ENCODE measurements around the gene MAD1L1.
"Not testable (repeated sequence)": the region's sequence is repeated elsewhere in the genome, so short reads cannot be mapped to it uniquely, and the experiment has no call there.

The MAD1L1 gene

DNA sequence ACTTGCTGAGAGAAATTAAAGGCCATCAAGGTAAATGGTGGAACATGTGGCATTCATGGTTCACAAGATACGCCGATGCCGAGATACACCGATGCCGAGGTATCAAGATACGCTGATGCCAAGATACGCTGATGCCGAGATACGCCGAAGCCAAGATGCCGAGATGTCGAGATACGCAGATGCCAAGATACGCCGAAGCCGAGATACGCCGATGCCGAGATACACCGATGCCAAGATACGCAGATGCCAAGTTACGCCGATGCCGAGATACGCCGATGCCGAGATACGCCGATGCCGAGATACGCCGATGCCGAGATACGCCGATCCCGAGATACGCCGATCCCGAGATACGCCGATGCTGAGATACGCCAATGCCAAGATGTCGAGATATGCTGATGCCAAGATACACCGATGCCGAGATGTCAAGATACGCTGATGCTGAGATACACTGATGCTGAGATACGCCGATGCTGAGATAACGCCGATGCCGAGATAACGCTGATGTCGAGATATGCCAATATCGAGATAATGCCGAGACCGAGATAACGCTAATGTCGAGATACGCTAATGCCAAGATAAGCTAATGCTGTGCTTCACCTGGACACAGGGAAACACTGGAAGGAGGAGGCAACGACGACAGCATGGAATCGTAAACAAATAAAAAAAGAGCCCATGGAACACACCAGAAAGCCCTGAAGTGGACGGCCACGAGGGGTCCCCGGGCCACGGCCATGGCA is 172.6 kb downstream of the MAD1L1 start:
- DNase-seq, result no peak

DNA sequence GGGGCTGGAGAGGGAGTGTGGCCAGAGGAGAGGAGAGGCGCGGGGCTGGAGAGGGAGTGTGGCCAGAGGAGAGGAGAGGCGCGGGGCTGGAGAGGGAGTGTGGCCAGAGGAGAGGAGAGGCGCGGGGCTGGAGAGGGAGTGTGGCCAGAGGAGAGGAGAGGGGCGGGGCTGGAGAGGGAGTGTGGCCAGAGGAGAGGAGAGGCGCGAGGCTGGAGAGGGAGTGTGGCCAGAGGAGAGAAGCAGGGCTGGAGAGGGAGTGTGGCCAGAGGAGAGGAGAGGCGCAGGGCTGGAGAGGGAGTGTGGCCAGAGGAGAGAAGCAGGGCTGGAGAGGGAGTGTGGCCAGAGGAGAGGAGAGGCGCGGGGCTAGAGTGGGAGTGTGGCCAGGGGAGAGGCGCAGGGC is 174.5 kb downstream of the MAD1L1 start:
- DNase-seq, result not testable (repeated sequence)

DNA sequence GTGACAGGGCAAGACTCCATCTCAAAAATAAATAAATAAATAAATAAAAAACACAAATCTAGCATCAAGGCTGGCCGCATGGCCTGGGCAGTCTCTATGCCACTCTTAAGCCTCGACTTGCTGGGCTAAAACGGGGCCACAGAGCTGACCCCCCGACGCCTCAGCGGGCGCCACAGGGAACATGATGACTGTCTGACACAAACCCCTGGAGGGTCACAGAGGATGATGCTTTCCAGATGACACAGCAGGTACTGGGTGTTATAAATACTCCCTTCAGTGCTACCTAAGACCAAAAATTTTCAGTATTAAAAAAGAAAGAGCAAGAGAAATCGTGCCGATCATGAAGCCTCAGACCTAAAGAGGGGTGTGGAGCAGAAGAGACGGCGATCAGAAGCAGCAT is 176.8 kb downstream of the MAD1L1 start:
- DNase-seq, result no peak

DNA sequence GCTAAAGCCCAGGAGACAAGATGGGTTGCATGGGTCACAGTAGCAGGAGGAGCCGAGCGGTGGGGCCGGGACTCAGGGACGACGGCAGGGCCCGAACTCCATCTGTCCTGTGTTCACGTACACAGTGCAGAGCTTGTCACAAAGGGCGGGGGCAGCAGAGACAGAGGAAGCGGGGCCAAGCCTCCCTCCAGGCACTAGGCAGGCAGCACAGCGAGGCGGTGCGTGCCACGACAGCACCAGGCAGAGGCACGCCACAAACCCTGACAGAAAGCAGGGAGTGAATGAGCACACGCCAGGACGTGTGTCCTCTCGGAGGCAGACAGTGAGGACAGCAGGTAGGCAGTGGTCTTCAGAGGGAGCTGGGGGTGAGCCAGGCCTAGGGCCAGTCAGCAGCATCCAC is 177.8 kb downstream of the MAD1L1 start:
- no peak for DNase-seq

DNA sequence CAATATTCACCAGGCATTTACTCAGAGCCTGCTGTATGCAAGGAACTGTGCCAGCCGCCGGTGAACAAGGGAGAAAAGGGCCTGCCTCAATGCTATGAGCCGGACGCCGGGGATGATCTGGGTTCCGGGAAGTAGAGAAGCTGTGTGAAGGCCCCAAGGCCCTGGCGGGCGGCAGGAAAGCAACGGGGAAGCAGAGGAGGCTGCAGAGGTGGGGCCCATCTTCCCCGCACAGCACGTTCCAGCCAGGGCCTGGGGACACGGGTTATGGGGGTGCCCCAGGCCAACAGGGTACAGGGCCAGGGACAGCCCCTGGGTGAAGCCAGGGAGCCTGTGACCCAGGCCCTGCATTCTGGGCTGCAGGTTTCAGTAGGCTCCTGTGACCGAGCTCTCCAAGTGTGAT is 179.3 kb downstream of the MAD1L1 start:
- no peak for DNase-seq

DNA sequence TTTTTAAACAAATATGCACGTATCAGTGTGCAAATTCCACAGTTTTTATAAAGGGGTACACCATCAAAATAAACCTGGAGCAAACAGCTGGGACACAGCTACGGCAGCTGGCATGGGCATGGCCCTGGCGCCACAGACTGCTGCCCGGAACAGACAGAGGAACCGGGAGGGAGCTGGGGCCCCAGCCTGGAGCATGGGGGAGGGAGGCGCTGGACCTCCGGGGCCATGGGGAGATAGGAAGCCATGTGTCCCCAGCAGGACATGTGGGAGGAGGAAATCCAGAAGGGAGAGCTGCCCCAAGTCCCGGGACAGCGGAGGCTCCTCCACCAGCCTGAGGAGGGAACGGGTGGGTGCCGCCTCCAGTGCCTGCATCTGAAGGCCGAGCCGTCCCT is 180.1 kb downstream of the MAD1L1 start:
- DNase-seq, result no peak

DNA sequence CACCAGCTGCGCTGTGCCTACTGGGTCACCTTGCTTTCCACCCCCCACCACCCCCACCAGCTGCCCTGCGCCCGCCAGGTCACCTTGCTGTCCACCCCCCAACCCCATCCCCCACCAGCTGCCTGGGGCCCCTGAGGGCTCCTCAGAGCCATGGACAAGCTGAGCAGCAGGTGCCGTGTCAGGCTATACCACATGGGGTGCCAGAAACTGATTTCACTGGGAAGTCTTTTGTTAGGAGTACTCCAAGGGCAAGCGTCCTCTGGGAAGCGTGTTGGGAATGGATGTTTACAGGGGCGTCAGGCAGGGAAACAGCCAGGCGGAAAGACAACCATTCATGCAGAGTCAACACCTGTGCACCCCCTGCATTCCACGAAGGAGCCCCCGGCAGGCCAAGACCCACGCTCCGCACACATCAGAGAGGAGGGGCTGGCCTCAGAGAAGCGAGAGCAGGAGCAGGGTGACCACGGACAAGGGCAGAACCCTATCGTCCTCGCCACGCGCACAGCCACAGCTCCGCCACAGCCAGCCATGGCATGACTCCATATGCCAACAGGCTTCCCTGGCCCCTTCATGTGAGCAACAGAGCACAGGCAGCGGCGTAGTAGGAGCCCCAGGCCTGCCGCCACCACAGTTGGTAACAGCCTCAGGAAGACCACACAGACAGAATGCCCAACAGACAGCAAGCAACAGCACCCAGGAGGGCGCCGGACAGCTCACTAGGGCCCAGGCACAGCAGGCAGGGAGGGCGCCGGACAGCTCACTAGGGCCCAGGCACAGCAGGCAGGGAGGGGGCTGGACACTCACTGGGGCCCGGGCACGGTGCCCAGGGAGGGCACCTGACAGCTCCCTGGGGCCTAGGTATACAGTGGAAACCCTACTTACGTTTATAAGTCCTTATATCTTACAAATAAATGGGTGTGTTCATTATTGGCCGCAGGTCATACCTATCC is 180.8 kb downstream of the MAD1L1 start:
- DNase-seq, result no peak

DNA sequence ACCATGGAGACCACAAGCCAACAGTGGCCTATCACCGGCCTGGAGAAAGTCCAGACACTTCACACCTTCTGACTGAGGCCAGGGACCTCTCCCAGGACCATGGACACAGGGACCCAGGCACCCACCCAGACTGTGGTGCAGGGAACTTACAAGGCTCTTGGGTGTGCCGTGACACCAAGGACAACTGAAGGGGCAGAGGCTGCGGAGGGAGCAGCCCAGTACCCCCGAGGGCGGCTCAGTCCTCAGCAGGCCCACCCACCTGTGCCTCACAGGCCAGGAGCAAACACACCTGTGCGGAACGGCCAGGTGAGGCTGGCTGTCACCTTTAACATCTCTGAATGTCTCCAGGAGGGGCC is 182.3 kb downstream of the MAD1L1 start:
- no peak for DNase-seq

DNA sequence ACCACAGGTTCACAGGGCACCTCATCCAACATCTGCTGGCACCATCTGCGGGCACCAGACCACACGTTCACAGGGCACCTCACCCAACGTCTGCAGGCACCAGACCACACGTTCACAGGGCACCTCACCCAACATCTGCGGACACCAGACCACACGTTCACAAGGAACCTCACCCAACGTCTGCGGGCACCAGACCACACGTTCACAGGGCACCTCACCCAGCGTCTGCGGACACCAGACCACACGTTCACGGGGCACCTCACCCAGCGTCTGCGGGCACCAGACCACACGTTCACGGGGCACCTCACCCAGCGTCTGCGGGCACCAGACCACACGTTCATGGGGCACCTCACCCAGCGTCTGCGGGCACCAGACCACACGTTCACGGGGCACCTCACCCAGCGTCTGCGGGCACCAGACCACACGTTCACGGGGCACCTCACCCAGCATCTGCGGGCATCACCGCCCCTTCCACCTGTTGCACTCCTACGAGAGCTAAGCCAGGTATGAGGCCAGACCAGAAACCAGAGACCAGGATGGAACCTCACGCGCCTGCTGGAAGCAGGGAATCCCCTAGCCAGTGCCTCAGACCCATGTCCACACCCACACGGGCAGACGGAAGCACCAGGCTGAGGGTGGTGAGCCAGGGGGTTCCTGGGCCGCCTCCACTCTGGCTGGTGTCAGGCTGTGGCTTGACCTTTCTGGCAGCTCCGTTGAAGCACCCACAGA is 182.8 kb downstream of the MAD1L1 start:
- DNase-seq, result no peak

DNA sequence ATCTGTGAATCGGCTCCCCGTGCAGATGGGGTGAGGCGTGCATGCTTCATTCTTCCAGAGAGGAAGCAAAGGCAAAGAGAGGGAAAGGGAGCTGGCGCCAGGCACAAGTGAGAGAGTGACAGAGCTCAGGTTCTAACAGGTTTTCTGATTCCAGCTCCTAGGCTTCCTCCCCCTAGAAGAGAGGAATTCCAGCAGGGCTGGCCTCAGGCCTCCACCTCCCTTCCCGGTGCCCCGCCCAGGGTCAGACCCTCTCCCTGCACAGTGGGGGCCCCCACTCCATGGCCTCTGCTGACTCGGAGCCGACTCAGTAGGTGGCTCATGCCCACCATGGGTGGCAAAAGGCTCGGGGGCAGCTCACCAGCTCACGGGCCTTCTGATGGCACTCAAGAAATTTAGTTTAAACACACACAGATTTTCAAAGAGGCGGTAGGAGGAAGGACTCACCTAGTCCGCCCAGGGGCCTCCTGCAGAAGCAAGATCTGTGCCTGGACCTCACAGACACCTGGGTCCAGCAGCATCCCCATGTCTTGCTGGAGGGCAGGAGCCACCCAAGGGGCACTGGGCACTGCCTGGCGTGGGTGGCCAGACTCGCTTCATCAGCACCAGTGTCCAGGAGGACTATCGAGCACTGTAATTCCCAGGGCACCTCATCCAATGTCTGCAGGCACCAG is 183.5 kb downstream of the MAD1L1 start:
- DNase-seq, result no peak

DNA sequence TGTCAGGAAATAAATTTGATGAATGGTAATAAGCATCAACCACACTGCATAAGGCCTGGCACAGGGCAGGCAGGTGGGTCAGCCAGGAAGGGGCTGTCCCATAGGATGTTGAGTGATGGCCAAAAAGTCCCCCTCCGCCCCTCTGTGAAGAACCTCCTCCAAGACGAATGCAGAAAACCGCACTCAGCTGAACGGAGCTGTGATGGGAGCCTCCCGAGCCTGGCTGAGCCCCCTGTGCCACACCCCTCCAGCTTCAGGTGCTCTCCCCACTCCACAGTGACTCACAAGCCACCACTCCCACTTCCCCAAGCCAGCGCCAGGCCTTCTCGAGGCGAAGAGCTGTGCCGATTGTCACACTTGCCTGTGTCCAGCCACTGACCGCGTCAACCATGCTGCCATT is 184.2 kb downstream of the MAD1L1 start:
- no peak for DNase-seq

DNA sequence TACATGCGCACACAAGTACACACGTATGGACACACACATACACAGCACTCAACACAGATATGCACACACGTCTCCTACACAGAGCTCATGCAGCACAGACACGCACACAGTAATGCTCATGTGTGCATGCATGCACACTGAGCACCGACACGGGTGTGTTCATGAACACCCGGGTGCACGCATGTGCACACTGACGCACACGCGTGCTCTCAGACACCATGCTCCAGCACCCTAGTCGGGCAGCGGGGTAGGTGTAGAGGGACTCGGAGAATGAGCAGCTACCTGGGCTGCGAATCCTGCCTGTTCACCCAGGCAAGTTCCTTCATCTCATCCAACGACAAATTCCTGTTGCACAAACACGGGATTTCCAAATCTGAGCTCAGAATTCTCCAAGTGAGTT is 184.7 kb downstream of the MAD1L1 start:
- no peak for DNase-seq

DNA sequence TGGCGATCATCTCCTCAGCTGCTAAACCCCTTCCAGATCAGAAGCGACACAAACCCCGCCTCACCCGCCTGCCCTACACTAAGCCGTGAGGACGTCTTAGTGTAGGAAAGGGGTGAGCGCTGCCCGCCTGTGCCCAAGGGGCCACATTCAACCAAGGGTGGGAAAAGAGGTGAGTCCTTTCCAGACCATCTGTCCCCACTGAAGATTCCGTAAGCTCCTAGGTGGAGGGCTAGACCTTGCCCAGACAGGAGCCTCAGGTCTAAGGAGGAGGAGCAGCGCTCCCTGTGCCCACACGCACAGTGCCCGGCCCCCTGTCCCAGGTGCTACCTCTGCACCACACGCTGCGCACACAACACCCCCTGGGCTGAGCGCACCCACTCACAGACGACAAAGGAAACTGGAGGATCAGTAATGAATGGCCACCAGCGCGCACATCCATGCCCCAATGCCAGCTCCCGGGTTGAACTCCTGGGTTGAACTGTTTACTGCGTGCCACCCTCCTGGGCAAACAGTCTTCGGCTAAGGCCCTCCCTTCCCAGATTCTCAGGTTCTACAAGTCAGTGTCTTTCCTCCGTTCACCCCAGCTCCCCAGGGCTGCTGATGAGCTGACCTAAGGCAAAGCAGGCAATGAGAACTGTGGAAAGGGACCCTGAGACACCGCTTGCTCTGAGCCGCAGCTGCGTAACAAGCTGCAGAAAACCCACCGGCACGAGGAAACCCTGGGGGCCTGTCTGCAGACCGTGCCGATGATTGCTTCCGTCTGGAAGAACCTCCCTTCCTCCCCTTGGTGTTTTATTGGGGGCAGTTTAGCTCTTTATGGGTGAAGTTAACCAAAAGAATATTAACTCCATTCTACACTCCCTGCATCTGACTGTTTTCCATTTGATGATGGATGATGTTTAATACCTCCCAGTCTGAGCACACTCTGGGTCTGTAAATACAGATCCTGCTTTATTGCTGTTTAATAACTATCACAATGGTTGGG is 185.9 kb downstream of the MAD1L1 start:
- DNase-seq, result no peak

DNA sequence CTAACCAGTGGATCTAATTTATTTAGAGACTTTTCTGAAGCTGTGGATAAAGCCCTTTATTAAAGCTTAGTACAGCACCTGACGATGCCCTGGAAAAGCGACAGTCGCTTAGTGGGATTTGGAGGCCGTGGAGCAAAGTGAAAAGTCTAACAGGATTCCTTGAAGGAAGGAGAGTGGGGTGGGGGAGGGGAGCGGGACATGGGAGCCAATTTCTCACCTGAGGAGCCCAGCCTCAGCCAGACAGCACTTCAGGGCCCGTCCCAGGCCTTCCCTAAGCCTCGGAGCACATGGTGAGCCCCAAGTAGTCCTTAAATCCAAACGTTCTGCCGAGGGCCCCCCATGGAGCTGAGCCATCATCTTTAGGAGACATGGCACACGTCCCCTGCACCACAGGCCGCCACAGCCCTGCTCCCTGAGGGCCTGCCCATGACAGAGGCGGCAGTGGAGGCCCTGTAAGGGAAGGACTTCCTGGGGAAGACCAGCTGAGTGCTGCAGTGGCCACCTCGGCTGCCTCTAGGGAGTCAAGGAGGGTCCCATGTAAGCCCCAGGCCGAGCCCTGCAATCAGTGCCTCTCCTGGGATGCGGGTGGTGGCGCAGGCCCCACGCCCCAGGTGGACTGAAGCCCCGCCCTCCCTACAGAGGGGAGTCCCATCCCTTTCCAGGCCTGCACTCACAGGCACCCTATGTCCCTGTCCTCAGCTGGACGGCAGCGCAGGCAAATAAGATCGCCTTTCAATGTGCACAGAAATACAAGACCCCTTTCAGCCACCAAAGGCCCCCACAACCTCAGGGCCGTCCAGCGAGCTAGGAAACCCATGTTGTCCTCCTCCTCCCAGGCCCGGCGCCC is 187.0 kb downstream of the MAD1L1 start:
- DNase-seq, result no peak

DNA sequence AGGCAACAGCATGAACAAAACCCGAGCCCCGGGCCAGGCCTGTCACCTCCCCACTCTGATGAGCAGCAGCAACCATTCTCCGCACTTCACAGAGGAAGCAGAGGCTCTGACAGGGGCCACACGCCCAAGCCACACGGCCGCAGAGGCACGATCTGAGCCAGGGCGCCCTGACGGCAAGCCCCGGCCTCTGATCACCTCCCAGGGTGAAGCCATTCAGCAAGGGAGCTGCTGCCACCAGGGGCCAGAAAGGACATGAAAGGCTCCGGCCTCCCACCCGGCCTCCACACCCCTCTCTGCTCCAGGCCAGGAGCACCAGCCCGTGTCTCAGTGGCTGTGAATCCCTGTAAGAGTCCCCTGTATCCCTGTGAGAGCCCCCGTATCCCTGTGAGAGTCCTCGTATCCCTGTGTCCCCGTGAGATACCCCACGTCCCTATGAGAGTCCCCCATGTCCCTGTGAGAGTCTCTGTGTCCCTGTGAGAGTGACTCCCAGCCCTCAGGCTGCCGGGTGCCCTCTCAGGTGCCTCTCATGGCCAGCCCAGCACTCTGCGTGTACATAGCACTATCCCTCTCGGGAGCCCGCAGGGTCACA is 187.8 kb downstream of the MAD1L1 start:
- DNase-seq, result no peak

DNA sequence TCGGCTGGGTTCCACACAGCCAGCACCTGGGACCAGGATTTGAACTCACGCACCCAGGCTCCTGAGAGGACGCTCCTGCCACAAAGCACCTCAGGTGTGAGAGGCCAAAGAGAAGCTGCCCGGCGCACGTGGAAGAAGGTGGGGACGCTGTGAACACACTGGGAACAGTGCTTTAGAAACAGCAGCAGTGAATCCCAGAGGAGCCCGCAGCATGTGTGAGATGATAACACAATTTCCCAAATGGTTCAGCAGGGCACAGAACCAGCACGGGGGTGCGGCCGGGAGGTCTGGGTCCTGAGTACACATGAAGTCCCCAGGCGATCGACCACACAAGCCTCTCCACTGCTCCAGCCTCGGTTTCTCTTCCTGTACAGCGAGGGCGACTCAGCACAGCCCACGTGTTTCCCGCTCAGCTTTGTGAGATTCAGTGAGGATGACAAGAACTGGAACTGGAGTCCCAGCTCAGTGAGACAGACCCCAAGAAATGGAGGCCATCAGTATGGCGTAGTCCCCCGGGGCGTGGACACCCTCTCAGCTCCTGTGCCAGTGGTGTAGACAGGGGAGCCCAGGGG is 188.3 kb downstream of the MAD1L1 start:
- no peak for DNase-seq

DNA sequence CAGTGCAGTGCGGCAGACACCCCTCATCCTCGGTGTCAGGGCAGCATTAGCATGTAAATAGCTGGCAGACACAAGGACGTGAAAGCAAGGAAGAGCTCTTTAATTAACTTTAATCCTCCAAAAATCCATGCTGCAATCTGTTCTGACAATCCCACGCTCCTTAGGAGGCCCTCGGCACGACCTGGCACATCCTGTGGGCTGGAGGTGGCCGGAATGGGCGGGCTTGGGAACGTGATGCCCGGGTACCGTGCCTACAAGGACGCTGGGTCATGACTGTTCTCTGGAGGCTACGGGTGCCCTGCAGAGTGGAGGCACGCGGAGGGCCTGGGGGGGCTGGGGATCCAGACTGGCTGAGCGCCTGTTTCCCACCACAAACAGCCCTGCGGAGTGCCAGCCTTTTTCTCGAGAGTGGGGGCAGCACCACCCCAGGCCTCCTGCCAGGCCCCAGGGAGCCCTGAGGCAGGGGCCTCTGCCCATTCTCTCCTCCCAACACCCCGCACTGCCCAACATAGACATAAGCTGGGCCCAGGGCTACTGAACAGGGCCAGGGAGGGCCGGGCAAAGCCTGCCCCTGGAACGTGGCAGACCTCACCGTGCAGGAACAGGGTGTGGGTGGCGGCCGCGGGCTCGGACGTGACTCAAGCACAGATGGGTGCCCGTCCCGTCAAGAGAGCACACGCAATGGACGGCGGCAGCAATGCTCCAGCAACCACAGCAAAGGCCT is 189.3 kb downstream of the MAD1L1 start:
- no peak for DNase-seq

DNA sequence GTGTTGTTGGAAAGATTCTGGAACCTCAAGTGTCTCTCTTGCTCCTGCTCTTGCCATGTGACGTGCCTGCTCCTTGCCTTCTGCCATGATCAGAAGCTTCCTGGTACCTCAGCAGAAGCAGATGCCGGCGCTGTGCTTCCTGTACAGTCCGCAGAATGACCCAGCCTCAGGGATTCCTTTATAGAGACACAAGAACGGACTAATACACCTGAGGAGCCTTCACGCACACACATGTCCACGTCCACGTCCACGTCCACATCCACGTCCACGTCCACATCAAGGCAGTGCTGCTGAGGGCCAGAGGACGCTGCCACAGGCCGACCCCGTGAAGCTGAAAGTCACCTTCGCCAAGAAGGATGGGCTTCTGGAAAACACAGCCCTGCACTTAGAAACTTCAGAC is 190.1 kb downstream of the MAD1L1 start:
- DNase-seq, result no peak

Measured in activated CD4-positive, alpha-beta T cell treated with anti-CD3 and anti-CD28 coated beads for 1 hour (primary cell).